Fibroblast of mammary gland (primary cell): ENCODE results near the gene CDH13.

ENCODE experiments used
- DNase-seq: peaks from one replicate; pipeline ENCODE4 v3.0.0-alpha.2; 2010; ENCODE audit warnings: low read depth
- H3K4me3 ChIP-seq: 2 replicates; pipeline ENCODE4 v1.5.1; 2011; ENCODE audit warnings: low read depth, mild to moderate bottlenecking, low read length, moderate library complexity; ENCODE audit not compliant: control insufficient read depth
- TF ChIP-seq, protein P1 (sequence below): conservative IDR thresholded peaks from 2 replicates; pipeline ENCODE4 v1.5.1; 2011; ENCODE audit warnings: low read depth, low read length, inconsistent platforms; ENCODE audit not compliant: control insufficient read depth, insufficient read depth

CDH13 gene

DNA sequence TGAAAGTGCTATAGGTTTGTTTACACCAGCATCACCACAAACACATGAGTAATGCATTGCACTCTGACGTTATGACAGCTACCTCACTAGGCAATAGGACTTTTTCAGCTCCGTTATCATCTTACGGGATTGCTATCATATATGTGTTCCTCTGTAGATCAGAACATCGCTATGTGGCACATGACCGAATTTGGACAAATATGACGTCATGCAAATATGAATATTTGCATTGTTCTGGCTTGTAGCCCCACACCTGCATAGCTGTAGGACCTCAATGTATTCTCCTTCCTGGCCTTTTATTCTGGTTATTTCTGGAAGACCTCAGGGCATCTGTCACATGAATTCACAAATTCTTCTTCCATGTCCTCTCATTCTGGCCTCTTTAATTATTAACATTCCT, 393.2 kb downstream of the CDH13 start:
- H3K4me3 ChIP-seq, result no peak overlapping the region
- TF ChIP-seq, protein P1, sequence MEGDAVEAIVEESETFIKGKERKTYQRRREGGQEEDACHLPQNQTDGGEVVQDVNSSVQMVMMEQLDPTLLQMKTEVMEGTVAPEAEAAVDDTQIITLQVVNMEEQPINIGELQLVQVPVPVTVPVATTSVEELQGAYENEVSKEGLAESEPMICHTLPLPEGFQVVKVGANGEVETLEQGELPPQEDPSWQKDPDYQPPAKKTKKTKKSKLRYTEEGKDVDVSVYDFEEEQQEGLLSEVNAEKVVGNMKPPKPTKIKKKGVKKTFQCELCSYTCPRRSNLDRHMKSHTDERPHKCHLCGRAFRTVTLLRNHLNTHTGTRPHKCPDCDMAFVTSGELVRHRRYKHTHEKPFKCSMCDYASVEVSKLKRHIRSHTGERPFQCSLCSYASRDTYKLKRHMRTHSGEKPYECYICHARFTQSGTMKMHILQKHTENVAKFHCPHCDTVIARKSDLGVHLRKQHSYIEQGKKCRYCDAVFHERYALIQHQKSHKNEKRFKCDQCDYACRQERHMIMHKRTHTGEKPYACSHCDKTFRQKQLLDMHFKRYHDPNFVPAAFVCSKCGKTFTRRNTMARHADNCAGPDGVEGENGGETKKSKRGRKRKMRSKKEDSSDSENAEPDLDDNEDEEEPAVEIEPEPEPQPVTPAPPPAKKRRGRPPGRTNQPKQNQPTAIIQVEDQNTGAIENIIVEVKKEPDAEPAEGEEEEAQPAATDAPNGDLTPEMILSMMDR, result no peak
- DNase-seq, result no peak

DNA sequence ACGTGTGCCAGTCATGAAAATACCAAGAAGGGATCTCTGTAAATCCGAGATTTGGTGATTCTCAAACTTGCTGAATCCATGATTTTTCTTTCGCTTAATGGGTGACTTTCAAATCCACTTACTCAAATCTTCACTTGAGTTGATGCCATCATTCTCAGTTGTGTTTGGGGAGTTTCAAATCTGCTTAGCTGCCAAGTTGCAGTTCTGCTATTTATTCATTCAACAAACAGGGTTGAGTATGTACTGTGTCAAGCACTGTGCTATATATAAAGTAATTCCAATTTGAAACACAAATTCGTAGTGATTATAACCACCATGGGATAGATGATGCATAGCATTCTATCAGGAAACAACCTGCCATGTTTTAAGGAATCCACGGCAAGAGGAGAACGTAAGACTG, 394.3 kb downstream of the CDH13 start:
- DNase-seq, result no peak
- H3K4me3 ChIP-seq, result no peak overlapping the region
- TF ChIP-seq, protein P1, result no peak

DNA sequence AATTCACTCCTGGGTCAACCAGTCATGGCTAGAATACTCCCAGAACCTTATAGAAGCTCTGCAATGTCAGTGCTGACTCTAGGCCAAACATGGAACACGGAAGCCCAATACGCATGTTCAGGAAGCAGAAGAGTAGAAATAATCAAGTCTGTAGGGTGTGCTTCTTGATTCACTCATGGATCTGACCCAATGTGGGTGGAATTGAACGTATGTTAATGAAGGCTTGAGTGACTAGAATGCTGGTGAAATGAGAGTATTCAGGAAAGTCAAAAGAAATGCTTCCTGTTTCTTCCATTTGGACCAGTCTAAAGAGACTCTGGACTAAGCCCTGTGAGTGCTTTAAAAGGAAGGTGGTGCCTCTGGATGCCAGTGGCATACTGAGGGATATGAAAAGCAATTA, 395.0 kb downstream of the CDH13 start:
- no peak for DNase-seq
- H3K4me3 ChIP-seq, result no peak overlapping the region
- TF ChIP-seq, protein P1, result no peak

DNA sequence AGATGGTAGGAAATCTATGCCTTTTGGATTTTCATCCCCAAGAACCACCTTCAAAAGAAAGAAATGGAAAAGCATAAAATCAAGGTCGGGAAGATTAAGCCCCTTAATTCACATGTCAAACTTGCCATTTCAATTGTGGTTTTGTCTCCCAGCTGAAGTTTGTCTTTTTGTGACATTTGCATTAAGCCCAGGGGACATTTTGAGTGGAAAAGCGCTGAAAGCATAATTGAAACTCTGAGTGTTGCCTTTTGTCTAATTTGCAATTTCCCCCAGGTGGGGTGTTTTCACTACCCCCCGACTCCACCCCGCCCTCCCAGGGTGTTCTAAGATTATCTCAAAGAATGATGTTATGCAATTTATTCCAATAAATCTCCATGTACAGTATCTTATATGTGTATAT, 396.2 kb downstream of the CDH13 start:
- H3K4me3 ChIP-seq, result no peak overlapping the region
- DNase-seq, result no peak
- TF ChIP-seq, protein P1, result no peak

DNA sequence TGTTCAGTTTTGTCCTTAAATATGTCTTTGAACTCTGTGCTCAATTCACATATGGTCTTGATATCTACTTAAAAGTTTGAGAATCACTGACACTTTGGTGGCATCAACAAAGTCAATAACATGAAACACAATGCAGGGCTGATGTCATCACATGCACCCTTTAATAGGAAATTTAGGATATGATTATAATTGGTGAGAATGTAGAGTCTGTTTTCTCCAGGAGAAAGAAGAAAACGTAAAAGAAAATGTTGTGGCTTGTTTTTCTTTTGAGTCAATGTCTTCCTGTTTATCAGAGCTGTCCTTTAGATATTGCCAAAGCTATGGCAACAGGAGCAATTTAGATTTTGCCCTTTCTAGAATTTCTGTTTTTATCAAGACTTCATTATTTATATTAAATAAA, 396.9 kb downstream of the CDH13 start:
- TF ChIP-seq, protein P1, result no peak
- no peak for DNase-seq
- no peak overlapping the region for H3K4me3 ChIP-seq

DNA sequence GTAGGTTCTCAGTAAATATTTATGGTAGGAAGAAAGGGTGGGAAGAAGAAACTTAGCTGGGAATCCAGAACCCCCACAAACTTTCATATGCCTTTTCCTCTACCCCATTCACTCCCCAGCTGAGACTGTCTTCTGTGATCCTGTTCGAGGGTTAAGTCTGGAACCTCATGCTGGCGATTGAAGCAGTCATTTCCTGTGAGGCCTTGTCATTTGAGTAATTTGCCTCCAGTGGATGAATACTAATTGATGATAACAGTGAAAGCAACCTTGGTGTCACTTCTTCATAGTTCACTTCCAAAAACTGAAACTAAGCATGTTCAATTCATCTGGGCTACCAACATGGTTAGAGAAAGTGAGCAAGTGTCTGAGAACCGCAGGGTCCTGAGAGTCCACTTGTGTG, 401.2 kb downstream of the CDH13 start:
- no peak overlapping the region for H3K4me3 ChIP-seq
- TF ChIP-seq, protein P1, result no peak
- no peak for DNase-seq

DNA sequence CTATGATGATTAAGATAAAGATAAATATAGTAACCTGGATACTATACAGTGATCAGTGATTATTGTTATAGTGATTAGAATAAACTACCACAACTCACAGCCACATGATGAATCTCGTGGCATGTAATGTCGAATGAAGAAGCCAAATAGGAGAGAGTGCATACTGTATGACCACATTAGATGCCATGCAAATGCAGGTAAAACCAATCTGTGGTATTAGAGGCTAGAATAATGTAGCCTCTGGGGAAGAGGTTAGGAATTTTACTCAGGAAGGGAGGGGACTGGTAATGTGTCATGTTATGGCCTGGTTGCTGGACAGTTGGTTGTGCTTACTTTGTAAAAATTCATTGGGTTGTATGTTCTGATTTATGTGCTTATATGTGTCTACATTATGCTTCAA, 402.7 kb downstream of the CDH13 start:
- DNase-seq, result no peak
- TF ChIP-seq, protein P1, result no peak
- no peak overlapping the region for H3K4me3 ChIP-seq
